DMS 273 treated with DMSO at 0.1 percent for 48 hours (cell line): Measurements from ENCODE around the gene CGREF1.

Experiments
- DNase-seq: peaks from one replicate; lab custom pipeline; 2025; lab: John Stamatoyannopoulos, UW

Gene CGREF1

DNA sequence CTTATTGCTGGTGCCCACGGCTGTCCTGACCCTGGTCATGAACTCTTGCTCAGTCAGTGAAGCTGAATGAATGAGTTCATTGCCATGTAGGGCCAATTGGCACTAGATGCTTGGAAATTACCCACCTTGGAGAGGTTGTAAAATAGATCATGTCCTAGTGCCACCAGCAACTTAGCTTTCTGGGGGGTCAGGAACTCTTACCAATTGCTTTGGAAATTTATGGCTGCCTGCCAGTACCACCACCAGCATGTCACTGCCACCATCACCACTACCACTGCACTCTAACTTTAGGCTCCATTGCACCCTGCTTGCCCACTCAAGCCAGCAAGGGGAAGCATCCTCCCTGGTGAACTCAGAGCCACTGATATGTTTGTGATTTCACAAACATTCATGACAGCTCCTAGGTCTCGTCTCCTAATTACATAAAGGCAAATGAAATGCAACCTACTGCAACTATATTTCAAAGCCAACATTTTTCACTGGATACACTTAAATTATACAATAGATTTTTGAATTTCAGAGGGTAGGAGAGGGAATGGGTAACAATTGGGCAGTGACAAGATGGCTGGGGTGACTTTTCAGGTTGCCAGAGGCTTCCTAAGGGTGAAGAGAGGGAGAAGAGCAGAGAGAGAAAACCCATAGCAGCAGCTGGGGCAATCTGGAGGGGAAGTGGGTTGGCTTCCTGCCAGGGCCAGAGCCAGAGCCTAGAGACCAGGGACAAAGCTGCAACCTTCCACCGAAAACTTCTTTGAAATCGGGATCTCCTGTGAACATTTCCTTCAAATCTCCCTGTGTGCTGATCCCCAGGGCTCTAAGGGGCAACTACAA, 44.0 kb downstream of the CGREF1 start:
- peak; percentile 20 for DNase-seq

DNA sequence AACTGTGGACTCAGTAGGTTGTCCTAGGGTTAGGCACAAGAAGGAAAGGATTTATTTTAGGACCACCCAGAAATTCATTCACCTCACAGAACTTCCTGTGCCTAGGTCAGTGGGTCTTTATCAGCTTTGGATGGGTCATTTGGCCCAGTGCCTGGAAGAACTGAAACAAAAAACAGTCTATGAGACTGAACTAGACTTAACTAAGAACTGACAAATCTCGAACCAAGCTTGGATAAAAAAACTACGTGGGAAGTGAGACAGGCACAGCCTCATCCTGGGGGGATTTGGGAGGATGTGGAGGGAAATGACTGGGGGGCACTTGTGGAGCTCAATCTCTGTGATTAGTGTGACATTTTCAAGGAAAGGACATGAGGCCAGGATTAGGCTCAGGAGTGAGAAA, 45.1 kb downstream of the CGREF1 start:
- DNase-seq, result no peak

DNA sequence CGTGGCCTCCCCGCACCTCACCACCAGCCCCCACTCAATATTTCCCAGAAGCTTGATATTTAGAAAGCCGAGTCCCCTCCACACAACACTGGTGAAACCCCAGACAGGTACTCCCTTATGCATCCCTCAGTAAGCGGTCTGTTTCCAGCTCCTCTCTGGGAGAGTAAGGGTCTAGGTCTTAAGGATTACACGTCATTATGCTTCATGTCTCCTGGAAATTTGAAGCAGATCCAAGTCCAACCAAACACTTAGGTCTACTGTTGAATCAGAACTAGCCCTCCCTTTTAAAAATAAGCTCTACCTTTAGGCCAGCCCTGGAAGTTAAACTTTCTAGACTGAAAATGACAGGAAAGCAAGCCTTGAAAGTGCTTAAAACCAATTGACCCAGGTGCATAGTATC, 46.0 kb downstream of the CGREF1 start:
- no peak for DNase-seq

DNA sequence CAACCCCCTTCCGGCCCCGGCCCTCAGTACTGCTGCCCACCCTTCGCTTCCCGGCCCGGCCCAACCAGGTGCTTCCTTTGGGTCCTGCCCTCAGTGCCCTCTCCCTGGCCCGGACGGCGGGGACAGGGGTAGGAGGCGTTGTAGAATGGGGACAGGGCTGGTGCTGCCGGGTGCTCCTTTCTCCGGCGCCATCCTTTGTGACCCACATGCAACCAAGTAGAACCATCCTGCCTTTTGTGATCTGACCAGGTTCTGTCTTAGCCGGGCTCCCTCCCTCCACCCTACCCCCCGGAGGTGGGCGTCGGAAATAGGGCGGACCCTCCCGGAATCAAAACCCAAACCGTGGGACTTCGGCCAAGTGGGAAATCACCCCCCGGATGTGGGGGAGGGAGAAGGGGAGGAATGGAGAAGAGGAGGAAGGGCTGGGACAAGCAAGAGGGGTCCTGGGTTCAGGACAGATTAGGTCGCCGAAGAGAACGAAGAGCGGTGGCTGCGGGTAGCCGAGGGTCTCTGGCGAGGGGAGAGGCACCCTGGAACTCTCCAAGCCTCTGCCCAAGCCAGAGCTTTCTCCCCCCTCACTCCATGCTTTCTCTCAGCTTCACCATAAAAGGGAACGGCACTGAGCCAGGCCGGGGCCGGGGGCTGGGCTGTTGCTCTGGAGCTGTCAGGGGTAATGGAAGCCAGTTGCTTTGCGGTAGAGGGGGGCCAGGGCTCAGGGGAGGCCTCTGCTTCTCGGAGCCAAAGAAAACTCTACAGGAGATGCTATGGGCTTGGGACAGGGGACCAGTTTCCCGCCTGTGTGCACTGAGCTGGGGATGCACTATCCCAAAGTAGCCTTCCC, 46.7 kb downstream of the CGREF1 start:
- DNase-seq, result no peak

DNA sequence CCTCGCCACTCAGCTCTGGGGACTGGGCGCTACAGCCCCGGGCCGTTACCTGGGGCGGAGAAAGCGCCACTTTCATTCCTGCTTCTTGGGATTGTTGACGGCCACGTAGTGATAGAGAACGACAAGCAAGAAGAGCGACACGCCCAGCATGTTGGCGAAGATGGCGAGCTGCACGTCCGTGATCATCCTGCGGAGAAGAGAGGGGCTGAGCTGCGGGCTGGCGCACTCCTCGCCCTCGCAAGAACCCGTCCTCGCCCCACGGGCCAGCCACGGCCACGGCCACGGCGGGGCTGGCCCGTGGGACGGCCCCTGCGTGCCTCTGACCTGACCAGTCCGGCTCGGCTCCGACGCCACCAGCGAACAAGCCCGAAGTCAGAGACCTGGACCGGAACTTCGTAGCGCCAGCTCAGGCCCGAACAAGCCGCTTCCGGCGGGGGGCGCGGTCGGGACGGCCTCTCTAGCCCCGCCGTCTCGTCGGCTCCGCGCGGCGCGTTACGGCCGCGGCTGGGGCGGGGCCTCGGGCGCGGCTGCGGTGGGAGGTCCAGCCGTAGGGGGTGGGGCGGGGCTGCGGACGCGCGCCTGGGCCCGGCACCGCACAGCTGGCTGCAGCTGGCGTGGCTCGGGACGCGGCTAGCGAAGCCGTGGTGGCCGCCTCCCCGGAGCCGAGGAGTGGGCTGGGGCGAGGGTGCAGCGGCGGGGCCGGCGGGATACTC, 47.5 kb downstream of the CGREF1 start, which contains the start of gene OST4:
TSS of gene OST4 (minus strand) at position 378 of the 713 bp plus-strand sequence.
- DNase-seq, result peak; percentile 45

DNA sequence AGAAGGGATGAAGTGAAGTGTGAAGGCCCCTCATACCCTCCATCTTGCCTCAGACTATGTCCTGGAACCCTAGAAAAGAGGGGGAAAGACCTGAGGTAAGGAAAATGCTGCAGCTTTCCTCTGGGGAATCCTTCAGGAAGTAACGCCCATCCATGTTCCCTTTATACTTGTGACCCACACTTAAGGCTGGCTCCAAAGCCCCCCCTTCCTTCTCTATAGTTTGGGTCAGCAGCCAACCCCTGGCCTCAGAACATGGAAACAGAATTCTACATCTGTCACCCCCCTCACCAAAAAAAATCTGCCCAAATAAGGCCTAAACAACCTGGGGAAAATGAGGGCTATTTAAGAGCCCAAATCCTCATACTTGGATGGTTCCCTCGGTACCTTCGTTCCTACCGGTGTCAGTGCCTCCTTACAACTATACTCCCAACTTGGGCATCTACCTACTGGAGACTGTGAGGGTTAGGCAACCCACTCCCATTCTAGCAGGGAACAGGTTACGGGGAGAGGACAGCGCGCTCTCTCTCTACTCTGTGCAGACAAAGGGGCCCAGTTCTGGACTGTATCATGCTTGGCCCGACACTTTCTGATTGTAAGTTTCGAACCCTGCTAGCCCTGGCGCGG, 48.2 kb downstream of the CGREF1 start:
- DNase-seq, result no peak

DNA sequence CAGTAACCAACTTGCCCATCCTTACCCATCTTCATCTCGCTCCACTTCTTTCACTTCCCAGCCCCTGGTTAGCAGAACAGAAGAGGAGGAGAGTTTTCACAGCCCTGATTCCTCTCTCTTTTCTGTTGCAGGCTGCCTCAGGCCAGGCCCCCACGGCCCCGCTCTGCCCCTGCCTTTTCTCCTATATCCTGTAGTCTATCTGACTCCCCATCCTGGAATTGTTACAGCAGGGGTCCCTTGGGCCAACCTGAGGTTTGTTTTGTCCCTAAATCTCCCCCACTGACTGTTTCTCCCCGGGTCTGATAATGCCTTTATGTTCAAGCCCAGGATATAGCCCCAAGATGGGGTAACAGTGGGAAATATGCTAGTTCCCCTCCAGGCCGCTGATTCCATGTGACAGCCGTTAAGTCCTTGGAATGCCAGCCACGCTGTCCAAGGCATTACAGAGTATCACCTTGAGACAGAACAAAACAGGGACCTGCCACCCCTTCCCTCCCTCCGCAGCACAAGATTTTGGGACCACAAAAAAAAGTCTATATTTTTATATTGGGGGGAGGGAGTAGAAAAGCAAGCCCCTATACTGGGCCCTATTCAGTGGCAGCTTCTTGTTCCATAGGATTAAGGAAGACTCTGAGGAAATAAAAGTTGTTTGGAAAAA, 48.8 kb downstream of the CGREF1 start:
- no peak for DNase-seq

DNA sequence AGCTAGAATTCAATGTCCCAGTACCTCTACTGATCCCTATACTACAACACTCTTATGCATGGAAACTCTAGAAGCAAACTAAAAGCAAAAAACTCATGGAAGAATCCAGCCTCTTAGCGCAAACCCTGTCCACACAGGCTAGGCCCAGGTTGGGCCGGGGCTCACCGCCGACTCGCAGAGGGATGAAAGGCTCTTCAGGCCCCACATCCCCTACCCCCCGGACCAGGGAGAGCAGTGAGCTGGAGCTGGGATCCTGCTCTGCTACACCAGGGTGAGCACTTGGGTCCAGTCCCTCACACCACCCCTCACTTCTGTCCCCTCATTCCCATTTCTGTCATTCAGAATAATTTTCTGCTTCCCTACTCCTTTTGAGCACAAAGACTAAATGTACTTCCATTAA, 49.5 kb downstream of the CGREF1 start:
- DNase-seq, result no peak

DNA sequence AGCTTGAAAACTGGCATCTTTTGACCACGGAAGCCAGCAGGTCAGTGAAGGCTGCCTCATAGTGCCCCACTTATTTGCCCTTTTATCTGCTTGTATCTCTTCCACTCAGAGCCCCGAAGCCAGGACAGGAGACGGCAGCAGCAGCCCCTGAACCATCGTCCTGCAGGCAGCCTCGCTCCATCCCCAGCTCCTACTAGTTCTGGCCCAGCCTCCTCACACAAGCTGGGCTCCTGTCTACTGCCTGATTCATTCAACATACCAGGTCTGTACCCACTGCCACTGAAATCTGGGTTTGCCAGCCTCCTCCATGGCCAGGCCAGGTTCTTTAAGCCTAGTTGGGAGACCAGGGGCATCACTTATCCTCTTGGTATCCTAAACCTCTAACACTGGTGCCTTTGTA, 51.5 kb downstream of the CGREF1 start:
- no peak for DNase-seq

DNA sequence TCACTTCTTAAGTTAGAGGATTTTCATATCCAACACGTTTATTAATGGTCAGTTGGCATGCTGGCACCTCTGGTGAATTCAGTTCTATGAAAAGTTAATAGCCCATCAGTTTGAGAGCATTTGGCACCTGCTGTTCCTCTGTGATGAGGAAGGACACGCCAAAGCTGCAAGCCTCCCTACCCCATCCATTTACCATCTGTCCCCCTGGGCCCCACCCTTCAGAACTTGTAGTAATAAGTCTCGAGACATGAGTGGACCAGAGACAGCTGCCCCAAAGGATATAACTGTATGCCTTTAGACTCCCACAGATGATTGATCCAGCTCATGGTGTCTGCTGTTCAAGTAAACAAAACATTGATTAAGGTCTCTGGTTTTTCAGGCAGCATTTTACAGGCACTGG, 53.8 kb downstream of the CGREF1 start:
- no peak for DNase-seq

DNA sequence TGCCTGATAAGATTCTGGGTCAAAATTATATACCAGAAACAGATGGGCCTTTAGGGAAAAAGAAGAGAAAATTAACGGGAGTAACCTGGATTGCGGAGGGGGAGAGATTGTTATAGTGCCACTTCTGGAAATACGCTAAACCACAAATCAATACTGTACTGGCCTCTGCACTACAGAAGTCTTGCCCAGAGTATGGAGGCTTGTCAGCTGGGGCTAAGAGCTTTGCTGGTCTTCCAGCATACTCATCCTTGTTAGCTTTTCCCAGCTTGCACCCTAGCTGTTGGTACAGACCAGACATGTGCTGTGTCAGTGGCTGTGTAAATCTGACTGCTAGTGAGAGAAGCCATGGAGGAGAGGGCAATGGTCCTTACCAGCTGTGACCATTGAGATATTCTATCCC, 58.6 kb downstream of the CGREF1 start:
- DNase-seq, result no peak

DNA sequence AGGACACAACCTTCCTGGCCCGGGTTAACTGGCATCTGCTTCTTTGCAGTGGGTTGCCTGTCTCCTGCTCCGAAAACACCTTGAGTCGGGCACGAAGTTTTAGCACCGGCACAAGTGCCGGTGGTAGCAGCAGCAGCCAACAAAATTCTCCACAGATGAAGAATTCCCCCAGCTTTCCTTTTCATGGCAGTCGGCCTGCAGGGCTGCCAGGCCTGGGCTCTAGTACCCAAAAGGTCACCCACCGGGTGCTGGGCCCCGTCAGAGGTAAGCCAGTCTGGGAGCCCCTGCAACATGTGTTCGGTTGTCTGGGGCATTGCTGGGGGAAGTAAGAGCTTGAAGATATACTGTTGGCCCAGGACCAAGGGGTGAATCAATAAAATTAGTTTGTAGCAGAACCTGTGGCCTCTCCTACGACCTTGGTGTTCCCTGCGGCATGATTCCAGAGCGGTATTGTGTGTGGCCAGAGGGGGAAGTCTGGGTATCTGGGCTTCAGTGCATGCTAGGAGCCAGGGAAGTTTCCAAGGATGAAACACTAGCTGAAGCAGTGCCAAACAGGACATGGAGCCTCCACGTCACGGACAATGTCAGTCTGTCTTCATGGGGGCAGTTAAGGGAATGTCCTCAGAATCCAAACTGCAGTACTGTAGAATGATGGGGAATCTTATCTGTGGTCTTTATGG, 59.6 kb downstream of the CGREF1 start:
- DNase-seq, result no peak

DNA sequence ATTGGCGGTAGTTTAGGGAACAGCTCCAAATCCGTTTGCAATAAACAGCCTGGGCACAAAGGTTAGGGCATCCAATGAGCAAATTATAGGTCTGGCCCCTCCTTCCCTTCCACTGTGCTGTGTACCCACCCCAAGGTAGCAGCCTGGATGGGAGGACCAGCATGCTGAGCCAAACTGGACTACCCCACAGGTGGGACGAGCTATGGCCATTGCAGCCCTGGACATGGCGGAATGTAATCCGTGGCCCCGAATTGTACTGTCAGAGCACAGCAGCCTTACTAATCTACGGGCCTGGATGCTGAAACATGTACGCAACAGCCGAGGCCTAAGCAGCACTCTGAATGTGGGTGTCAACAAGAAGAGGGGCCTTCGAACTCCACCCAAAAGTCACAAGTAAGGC, 60.7 kb downstream of the CGREF1 start:
- DNase-seq, result no peak

DNA sequence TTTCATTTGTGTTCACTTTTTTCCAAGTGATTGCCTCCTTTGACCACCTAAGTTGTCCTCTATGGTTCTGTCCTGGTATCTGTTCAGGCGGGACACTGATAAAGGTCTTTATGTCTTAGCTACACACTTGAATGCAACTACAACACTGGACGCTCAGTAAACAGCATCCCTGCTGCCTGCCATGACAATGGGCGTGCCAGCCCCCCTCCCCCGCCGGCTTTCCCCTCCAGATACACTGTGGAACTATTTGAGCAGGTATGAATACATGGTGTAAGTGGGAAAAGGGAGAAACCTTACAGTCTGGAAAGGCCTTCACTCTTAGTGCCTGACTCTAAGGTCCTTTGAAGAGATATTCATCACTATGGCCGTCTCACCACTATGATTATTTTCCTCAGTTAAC, 61.7 kb downstream of the CGREF1 start:
- DNase-seq, result no peak

DNA sequence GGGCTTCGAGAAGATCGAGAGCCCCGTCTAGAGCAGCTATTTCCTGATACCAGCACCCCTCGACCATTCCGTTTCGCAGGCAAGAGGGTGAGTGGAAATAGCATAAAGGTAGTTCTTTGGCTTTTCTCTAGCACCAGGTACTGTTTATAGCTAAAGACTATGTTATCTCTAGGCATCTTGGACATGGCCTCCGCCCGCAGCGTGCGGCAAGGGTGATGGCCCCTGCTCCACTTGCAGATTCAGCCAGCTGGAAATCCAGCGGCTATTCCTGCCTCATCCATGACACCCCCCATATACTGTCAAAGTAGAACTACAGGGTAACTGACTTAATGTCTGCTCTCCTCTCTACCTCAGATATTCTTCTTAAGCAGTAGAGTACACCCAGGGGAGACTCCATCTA, 64.2 kb downstream of the CGREF1 start:
- no peak for DNase-seq

DNA sequence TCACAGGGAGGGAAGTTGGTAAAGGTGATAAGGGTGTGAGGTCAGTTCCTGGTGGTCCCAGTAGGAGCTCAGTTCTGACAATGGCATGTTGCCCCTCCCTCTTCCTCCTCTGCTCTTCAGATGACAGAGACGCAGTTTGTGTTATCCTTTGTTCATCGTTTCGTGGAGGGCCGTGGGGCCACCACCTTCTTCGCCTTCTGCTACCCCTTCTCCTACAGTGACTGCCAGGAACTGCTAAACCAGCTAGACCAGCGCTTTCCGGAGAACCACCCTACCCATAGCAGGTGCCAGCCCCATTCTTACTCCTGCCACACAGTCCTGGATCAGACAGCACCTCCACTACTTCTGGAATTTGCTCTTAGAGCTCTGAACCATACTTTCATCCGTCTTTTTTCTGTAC, 65.2 kb downstream of the CGREF1 start:
- no peak for DNase-seq

DNA sequence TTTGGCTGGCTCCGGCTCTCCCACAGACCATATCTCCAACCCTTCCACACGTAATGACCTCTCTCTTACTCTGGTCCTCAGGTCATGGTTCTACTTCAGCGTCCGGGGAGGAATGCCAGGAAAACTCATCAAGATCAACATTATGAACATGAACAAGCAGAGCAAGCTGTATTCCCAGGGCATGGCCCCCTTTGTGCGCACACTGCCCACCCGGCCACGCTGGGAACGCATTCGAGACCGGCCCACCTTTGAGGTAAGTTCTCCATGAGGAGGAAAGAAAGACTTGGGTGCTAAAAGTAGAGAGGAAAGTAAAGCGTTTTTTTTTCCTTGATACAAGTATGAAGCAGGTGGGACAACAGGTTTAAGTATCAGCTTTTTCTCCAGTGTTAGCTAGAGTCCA, 65.6 kb downstream of the CGREF1 start:
- no peak for DNase-seq

DNA sequence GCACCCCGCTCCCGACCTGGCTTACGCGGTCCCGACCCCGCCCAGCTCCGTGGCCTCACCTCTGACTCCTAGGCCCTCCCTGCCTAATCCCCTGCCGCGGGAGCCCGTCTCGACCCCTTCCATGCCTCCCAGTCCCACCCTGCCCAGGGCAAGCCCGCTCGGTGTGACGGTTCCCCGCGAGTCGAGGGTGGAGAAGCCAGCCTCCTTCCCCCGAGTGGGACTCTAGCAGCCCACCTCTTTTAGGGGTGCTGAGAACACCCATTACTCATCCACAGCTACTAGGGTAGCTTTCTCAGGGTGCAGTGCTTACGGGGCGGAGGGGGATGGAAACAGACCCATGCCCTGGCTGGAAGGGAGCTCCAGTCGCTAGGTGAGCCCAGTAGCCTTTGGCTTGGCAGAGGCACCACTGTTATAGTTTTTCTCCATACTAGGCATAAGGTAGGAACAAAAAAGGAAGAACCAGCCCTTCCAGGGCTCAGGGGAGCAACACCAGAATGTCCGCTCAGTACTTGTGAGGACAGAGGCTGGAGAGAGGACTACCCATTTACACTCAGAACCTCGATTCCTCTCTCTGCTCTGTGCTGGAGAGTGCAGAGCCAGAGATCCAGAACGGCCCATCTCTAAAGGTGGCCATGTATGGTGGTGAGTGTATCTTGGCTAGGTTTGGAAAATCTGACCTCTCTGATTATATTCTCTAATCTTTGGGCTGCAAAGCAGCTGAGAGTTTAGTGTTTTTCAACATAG, 66.9 kb downstream of the CGREF1 start:
- no peak for DNase-seq

DNA sequence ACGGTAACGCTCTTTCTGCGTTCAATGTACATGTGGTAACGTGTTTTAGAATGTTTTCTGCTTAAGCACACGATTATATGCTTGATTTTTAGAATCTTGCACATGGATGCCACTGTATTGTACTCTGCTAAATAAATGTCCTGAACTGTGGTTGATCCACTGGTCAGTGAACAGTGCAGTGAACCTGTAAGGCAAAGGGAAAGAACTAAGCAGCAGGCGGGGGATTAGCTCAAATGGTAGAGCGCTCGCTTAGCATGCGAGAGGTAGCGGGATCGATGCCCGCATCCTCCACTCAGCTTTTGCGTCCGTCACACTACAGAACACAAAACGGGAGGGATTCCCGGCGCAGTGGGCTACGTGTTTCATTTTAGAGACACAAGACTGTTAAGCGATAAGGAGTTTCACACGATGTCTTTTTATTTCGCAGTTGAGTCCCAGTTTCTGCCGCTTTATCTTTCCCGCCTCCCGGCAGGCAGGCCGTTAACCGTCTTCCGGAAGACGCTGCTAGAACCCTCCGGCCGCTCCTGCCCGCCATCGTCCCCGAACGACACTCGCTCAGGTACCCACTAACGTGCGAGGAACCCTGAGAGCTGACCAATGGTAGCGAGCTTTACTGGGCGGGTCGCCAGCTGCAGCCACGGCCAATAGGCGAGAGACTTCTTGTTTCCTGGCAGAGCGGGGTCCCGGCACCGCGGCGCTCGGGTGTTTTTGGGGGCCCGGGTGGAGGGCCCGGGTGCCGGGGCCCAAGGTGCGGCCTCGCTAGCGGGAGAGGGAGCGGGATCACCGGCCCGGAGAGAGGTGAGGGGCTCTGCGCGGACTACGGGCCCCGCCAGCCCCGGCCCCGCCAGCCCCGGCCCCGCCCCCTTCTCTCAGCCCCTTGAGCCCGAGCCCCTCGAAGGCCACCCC, 67.7 kb downstream of the CGREF1 start, which contains the start of gene AGBL5:
TSS of gene AGBL5 (plus strand) at position 673 of the 906 bp plus-strand sequence. CDS start 1,291 bp downstream, outside the sequence.
- DNase-seq, result peak; percentile 89
